T-helper 1 cell (primary cell): ENCODE results near the gene CDK5RAP2.

Experiments
- DNase-seq, 5 donors: peaks; one replicate each; pipeline ENCODE4 v3.0.0-alpha.2; 2012 to 2020

The CDK5RAP2 gene

GRCh38 chr9:120395376-120395775 is 184.6 kb downstream of the CDK5RAP2 start:
- DNase-seq: no peak

GRCh38 chr9:120394058-120394669 is 185.8 kb downstream of the CDK5RAP2 start:
- DNase-seq: peak in 1 of 5 donors; percentile 46

GRCh38 chr9:120393386-120394057 is 186.4 kb downstream of the CDK5RAP2 start:
- DNase-seq: no peak

GRCh38 chr9:120392711-120393110 is 187.3 kb downstream of the CDK5RAP2 start:
- DNase-seq: no peak

- no peak for DNase-seq
Observed at GRCh38 chr9:120392245-120392644, 187.7 kb downstream of the CDK5RAP2 start.

- DNase-seq: no peak
Observed at GRCh38 chr9:120391691-120392090, 188.3 kb downstream of the CDK5RAP2 start.

- DNase-seq: no peak
Observed at GRCh38 chr9:120390637-120391190, 189.3 kb downstream of the CDK5RAP2 start.

DNA sequence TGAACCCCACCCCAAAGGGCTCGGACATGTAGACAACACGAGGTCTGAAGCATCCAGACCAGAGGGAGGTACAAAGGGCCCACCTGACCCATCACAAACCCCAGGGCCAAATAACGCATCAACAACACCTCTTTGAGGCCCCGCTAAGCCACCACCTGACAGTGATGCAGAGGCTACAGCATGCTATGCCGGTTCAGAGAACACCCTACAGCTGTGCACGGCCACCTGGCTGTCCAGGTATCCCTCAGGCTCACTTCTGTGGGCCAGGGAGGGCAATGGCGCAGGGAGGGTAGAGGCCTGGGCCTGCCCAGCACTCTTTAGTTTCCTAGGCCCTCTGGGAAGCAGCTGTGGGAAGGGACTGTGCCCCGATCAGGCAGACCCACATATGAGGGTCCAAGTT is 190.1 kb downstream of the CDK5RAP2 start:
- DNase-seq: no peak

GRCh38 chr9:120389300-120389699 is 190.7 kb downstream of the CDK5RAP2 start:
- no peak for DNase-seq

- DNase-seq: no peak
Observed at GRCh38 chr9:120388003-120388855, 191.7 kb downstream of the CDK5RAP2 start.

- DNase-seq: no peak
Observed at GRCh38 chr9:120387257-120388002, 192.5 kb downstream of the CDK5RAP2 start.

GRCh38 chr9:120386390-120387131 is 193.4 kb downstream of the CDK5RAP2 start:
- DNase-seq: no peak

DNA sequence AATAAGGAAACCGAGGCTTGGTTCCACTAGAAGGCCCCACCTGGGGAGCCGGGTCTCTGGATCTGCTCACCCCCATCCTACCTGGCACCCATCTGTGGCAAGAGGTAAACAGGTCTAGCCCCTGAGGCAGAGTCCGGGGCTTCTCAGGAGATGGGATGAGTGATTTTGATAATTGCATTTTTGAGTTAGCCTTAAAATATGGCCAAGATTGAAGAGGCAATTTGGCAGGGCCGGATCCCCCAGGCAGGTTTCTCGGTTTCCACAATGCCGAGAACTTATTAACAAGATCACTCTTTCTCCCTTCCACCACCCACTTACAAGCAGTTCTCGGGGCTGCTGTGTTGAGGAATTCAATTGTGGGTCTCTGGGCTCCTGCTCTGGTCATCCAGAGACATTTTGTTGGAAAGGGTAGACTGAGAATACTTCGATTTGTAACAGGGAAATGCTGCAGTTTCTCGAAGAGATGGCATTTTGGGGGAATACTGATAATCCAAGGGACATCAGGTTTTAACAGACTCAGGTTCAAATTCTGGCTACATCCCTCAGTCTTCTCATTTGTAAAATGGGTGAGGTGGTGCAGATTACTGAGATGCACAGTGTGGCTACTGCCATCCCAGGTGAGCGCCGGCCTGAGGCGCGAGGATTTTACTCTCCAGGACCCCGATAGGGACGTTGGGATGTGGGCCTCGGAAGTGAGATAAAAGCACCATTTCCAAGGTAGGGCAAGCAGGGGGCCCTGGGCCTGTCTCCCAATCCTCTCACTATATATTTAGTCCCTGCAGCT is 194.2 kb downstream of the CDK5RAP2 start:
- DNase-seq: no peak

DNA sequence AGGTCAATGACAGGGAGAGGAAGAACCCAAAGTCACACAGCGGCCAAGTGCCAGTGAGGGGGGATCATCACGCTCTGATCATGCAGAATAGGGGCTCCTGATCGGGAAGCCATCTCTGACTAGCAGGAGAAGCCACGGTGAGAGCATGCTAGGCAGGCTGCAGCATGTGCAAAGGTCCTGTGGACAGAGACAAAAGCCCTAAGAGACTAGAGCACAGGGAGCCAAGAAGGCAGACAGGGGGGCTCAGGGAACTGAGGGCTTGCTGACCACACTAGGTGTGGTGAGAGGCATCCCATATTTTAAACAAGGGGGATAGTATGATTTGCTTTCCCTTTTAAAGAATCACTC is 195.1 kb downstream of the CDK5RAP2 start:
- no peak for DNase-seq

GRCh38 chr9:120383999-120384924 is 195.7 kb downstream of the CDK5RAP2 start:
- DNase-seq: no peak

DNA sequence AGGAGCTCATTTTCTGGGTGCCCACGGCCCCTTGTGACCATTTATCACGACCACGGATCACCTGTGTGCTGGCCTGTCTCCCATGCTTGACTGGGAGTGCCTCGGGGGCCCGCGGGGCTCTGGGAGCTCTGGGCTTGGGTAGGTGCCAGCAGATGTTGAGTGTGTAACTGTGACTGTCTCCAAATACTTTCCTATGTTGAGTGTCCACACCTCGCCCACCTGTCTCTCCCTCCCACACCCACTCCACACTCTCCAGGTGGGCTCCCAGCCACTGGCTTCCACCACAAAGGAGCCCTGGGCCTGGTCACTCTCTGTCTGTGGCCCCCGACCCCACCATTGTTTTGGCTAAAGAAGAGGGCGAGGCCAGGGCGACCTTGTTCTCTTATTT is 196.4 kb downstream of the CDK5RAP2 start:
- DNase-seq: no peak

DNA sequence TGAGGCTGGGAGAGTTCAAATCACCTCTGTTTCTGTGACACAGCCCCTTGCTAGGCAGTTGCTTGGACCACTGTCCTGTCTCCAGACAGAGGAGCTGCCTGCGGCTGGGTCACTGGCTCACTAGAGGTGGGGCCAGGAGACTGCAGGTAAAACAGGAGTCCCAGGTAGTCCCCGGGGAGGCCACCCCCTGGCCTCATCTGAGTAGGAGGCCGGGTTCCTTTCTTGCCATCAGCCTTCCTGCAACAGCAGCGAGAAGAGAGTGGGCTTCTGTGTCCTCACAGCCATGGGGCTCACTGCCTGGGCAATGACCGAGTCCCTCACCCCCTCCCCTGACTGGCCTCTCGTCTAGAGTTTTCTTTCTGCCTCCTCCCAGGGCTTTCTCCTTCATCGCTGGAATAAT is 197.5 kb downstream of the CDK5RAP2 start:
- DNase-seq: no peak

- no peak for DNase-seq
Observed at GRCh38 chr9:120381839-120382238, 198.1 kb downstream of the CDK5RAP2 start.

- DNase-seq: no peak
Observed at GRCh38 chr9:120379611-120380010, 200.4 kb downstream of the CDK5RAP2 start.

- no peak for DNase-seq
Observed at GRCh38 chr9:120378680-120379079, 201.3 kb downstream of the CDK5RAP2 start.
